MM.1S (cell line): ENCODE measurements around the gene PICK1.

Experiments used
- CTCF ChIP-seq: fragments of 300-600 bp; sonication (generic); IDR thresholded peaks from 2 replicates; pipeline ENCODE4 v1.5.1; 2016; ENCODE audit warnings: antibody characterized with exemption, low read length, mixed read lengths
- EZH2 ChIP-seq: fragments of 300-600 bp; sonication (generic); optimal IDR thresholded peaks from 2 replicates; pipeline ENCODE3; 2017; ENCODE audit warnings: low read depth, mild to moderate bottlenecking, antibody characterized with exemption, low read length, mixed read lengths

- TF ChIP-seq CTCF: no peak
- no peak for TF ChIP-seq EZH2
Observed at GRCh38 chr22:38034278-38034882, 22.8 kb upstream of the PICK1 start.
